GM19372 (cell line): ENCODE data around the gene PCDHGB4.
"Not testable (repeated sequence)": the region's sequence is repeated elsewhere in the genome, so short reads cannot be mapped to it uniquely, and the experiment has no call there.

ENCODE experiments used
- ATAC-seq: cut with Tn5 transposase; IDR thresholded peaks from one replicate; pipeline ENCODE4 v1.9.1; 2021; ENCODE audit warnings: mild to moderate bottlenecking, low read depth, moderate library complexity; ENCODE audit not compliant: unreplicated experiment

The PCDHGB4 gene

GRCh38 chr5:141387557-141388311, at the start of gene PCDHGB4:
PCDHGB4 (plus strand) TSS chr5:141387698; CDS start chr5:141387885, 187 bp downstream.
- ATAC-seq = not testable (repeated sequence)

GRCh38 chr5:141338538-141339306, 48.8 kb upstream of the PCDHGB4 start, which contains the start of gene PCDHGA2:
PCDHGA2 (plus strand) TSS chr5:141338760.
- ATAC-seq = no peak

- not testable (repeated sequence) for ATAC-seq
Observed at GRCh38 chr5:141340781-141341354, 46.6 kb upstream of the PCDHGB4 start.

GRCh38 chr5:141342773-141343172, 44.7 kb upstream of the PCDHGB4 start:
- no peak for ATAC-seq

- no peak for ATAC-seq
Observed at GRCh38 chr5:141343242-141343952, 44.1 kb upstream of the PCDHGB4 start, which contains the start of gene PCDHGA3. PCDHGA3 (plus strand) TSS chr5:141343829; CDS start chr5:141344034, 205 bp downstream.

- no peak for ATAC-seq
Observed at GRCh38 chr5:141343953-141344463, 43.5 kb upstream of the PCDHGB4 start.

- no peak for ATAC-seq
Observed at GRCh38 chr5:141345327-141345726, 42.2 kb upstream of the PCDHGB4 start.

GRCh38 chr5:141346017-141346416, 41.5 kb upstream of the PCDHGB4 start:
- ATAC-seq = not testable (repeated sequence)

GRCh38 chr5:141349917-141350619, 37.4 kb upstream of the PCDHGB4 start, which contains the start of gene PCDHGB1:
PCDHGB1 (plus strand) TSS chr5:141350099; CDS start chr5:141350261, 162 bp downstream.
- ATAC-seq = no peak

- no peak for ATAC-seq
Observed at GRCh38 chr5:141351591-141351990, 35.9 kb upstream of the PCDHGB4 start.

GRCh38 chr5:141354900-141355469, 32.5 kb upstream of the PCDHGB4 start, which contains the start of gene PCDHGA4:
PCDHGA4 (plus strand) TSS chr5:141355021; CDS start chr5:141355108, 87 bp downstream.
- ATAC-seq = no peak

- ATAC-seq = no peak
Observed at GRCh38 chr5:141355641-141356040, 31.9 kb upstream of the PCDHGB4 start.

GRCh38 chr5:141356133-141356532, 31.4 kb upstream of the PCDHGB4 start:
- no peak for ATAC-seq

GRCh38 chr5:141356950-141357349, 30.5 kb upstream of the PCDHGB4 start:
- no peak for ATAC-seq

- ATAC-seq = no peak
Observed at GRCh38 chr5:141359790-141360426, 27.6 kb upstream of the PCDHGB4 start, which contains the start of gene PCDHGB2. PCDHGB2 (plus strand) TSS chr5:141359994; CDS start chr5:141360136, 142 bp downstream.

GRCh38 chr5:141360685-141361084, 26.8 kb upstream of the PCDHGB4 start:
- ATAC-seq = no peak

GRCh38 chr5:141362719-141363118, 24.8 kb upstream of the PCDHGB4 start:
- ATAC-seq = no peak

- no peak for ATAC-seq
Observed at GRCh38 chr5:141363952-141364660, 23.4 kb upstream of the PCDHGB4 start, which contains the start of gene PCDHGA5. PCDHGA5 (plus strand) TSS chr5:141364162; CDS start chr5:141364331, 169 bp downstream.
